Peyer's patch (tissue), 4 donors: Measurements from ENCODE around the gene ADCY2.

Experiments
- POLR2A ChIP-seq, 2 donors: fragments of 450-650 bp; IDR thresholded peaks; one replicate each; pipeline ENCODE4 v1.5.1; 2017; ENCODE audit warnings: antibody characterized with exemption in 2 of 2, mild to moderate bottlenecking in 2 of 2, moderate library complexity in 2 of 2
- TF ChIP-seq, protein P1 (sequence below), 6 experiments: fragments of 450-650 bp in 4 of 6; fragments of 200-600 bp in 2 of 6; sonication (generic) in 1 of 6; IDR thresholded peaks; one replicate each; pipeline ENCODE4 v1.5.1; 2017 to 2019; ENCODE audit warnings: antibody characterized with exemption in 6 of 6, mild to moderate bottlenecking in 3 of 6, moderate library complexity in 1 of 6

DNA sequence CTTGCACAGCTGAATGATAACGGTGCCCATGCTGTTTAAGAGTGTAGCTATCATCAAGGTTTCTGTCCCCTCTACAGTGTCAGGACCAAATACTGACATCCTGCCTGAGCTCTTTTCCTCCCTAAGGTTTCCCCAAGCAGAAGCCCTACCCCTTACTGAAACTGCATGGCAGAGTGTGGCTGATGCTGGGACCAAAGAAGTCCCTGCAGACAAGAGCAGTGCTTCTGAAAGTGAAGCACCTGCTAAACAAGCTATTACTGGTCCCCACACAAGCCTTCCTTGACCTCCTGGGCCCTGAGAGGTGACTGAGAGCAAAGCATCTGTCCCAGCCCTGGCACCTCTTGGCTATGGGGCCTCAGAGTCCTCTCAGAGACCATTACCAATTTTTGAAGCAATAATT lies 398.9 kb downstream of the ADCY2 start:
- TF ChIP-seq, protein P1, sequence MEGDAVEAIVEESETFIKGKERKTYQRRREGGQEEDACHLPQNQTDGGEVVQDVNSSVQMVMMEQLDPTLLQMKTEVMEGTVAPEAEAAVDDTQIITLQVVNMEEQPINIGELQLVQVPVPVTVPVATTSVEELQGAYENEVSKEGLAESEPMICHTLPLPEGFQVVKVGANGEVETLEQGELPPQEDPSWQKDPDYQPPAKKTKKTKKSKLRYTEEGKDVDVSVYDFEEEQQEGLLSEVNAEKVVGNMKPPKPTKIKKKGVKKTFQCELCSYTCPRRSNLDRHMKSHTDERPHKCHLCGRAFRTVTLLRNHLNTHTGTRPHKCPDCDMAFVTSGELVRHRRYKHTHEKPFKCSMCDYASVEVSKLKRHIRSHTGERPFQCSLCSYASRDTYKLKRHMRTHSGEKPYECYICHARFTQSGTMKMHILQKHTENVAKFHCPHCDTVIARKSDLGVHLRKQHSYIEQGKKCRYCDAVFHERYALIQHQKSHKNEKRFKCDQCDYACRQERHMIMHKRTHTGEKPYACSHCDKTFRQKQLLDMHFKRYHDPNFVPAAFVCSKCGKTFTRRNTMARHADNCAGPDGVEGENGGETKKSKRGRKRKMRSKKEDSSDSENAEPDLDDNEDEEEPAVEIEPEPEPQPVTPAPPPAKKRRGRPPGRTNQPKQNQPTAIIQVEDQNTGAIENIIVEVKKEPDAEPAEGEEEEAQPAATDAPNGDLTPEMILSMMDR (IDR thresholded peaks at IDR 0.05) = no peak
- no peak for TF ChIP-seq POLR2A (IDR thresholded peaks at IDR 0.05)
